ENCODE measurements around the gene ZG16. TPM values are rescaled to one million over a fixed set of nuclear protein-coding genes. Genes with fewer than 3 reads are reported as not detected.
"Not testable (repeated sequence)": the region's sequence is repeated elsewhere in the genome, so short reads cannot be mapped to it uniquely, and the experiment has no call there.

Gene ZG16
- total and polyA plus RNA-seq, 2 experiments from 2014 or later, result not detected

DNA sequence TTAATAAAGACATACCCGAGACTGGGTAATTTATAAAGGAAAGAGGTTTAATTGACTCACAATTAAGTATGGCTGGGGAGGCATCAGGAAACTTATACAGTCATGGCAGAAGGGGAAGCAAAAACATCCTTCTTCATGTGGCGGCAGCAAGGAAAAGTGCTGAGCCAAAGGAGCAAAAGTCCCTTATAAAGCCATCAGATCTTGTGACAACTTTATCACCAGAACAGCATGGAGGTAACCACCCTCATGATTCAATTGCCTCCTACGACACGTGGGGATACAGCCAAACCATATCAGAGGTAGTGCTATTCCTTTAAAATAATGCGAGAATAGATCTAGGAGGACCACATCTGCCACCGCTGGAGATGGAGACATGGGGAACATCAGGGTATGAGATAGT, 41.3 kb upstream of the ZG16 start:
- DNase-seq (ENCODE audit: low read depth in 1 of 2, low spot score in 1 of 2), result no peak
- H3K9me3 ChIP-seq (ENCODE audit: low read depth), result no peaks in the 10 kb centered on the region
- no peaks in the 10 kb centered on the region for H3K36me3 ChIP-seq
- no peaks in the 10 kb centered on the region for H3K4me1 ChIP-seq (ENCODE audit: low read depth)
- TF ChIP-seq CTCF (IDR thresholded peaks at IDR 0.05; ENCODE audit: low read depth, low read length), result no peak
- H3K4me3 ChIP-seq, result no peak overlapping the region
- H3K27me3 ChIP-seq, result no peaks in the 10 kb centered on the region
- no peak overlapping the region for H3K27ac ChIP-seq

DNA sequence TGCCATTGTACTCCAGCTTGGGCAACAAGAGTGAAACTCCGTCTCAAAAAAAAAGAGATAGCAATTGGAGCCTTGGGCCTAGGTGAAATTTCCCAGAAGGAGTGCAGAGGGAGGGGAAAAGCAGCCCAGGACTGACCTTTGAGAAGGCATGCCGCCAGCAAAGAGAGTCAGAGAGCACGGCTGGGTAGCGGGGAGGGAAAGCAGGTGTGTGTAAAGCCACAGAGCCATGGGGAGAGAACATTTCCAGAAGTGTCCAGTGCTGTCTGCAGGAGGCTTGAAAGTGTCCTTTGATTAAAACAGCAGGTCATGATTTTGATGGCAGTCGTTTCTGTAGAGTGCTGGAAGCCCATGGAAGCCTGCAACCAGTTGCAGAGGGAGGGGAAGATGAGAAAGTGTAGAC, 40.3 kb upstream of the ZG16 start:
- no peak for TF ChIP-seq CTCF (IDR thresholded peaks at IDR 0.05; ENCODE audit: low read depth, low read length)
- no peaks in the 10 kb centered on the region for H3K9me3 ChIP-seq (ENCODE audit: low read depth)
- no peaks in the 10 kb centered on the region for H3K36me3 ChIP-seq
- no peaks in the 10 kb centered on the region for H3K4me1 ChIP-seq (ENCODE audit: low read depth)
- H3K27me3 ChIP-seq, result no peaks in the 10 kb centered on the region
- H3K4me3 ChIP-seq, result no peak overlapping the region
- H3K27ac ChIP-seq, result no peak overlapping the region
- no peak for DNase-seq (ENCODE audit: low read depth in 1 of 2, low spot score in 1 of 2)

DNA sequence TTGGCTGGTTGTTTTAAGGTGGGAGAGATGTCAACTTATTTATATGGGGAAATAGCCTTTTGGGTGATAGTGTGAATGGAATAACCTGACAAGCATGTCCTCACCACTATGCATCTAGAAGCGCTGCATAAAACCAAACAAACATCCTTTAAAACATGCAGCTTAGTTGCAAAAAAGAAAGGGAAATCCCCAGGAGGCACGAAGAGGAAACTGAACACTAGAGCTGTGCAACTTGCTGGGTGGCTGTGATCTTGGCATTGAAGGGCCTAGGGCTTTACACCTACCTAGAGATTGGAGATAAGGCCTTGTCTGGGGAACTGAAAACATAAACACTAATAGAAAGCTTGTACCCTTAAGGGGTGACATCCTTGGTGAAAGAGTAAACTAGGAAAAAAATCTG, 39.5 kb upstream of the ZG16 start:
- H3K9me3 ChIP-seq (ENCODE audit: low read depth), result no peaks in the 10 kb centered on the region
- H3K4me1 ChIP-seq (ENCODE audit: low read depth), result no peaks in the 10 kb centered on the region
- no peaks in the 10 kb centered on the region for H3K36me3 ChIP-seq
- no peak for DNase-seq (ENCODE audit: low read depth in 1 of 2, low spot score in 1 of 2)
- no peak for TF ChIP-seq CTCF (IDR thresholded peaks at IDR 0.05; ENCODE audit: low read depth, low read length)
- no peaks in the 10 kb centered on the region for H3K27me3 ChIP-seq
- no peak overlapping the region for H3K27ac ChIP-seq
- H3K4me3 ChIP-seq, result no peak overlapping the region

GRCh38 chr16:29739927-29740629, 38.0 kb upstream of the ZG16 start:
- H3K4me1 ChIP-seq (ENCODE audit: low read depth), result not testable (repeated sequence)

DNA sequence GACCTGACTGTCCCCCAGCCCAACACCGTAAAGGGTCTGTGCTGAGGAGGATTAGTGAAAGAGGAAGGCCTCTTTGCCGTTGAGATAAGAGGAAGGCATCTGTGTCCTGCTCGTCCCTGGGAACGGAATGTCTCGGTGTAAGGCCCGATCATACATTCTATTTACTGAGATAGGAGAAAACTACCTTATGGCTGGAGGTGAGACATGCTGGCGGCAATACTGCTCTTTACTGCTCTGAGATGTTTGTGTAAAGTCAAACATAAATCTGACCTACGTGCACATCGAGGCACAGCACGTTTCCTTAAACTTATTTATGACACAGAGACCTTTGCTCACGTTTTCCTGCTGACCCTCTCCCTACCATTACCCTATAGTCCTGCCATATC, 37.4 kb upstream of the ZG16 start:
- not testable (repeated sequence) for H3K4me1 ChIP-seq (ENCODE audit: low read depth); DNase-seq (ENCODE audit: low read depth in 1 of 2, low spot score in 1 of 2); H3K36me3 ChIP-seq; H3K27me3 ChIP-seq; H3K27ac ChIP-seq; H3K4me3 ChIP-seq; H3K9me3 ChIP-seq (ENCODE audit: low read depth)

More at GRCh38 chr16:29739927-29740629, 38.0 kb upstream of the ZG16 start:
- not testable (repeated sequence) for H3K4me3 ChIP-seq; H3K36me3 ChIP-seq; H3K27ac ChIP-seq; DNase-seq (ENCODE audit: low read depth in 1 of 2, low spot score in 1 of 2); H3K9me3 ChIP-seq (ENCODE audit: low read depth); H3K27me3 ChIP-seq

- Histone ChIP-seq H3K36me3 (no peaks in the 10 kb centered on the region), H3K27me3 (no peaks in the 10 kb centered on the region), H3K27ac (no peak overlapping the region), H3K9me3 (ENCODE audit: low read depth) (no peaks in the 10 kb centered on the region), H3K4me3 (no peak overlapping the region), H3K4me1 (ENCODE audit: low read depth) (no peaks in the 10 kb centered on the region)
- DNase-seq (ENCODE audit: low read depth in 1 of 2, low spot score in 1 of 2), result no peak
- TF ChIP-seq CTCF (IDR thresholded peaks at IDR 0.05; ENCODE audit: low read depth, low read length), result no peak
These were observed 35.3 kb upstream of the ZG16 start for GRCh38 chr16:29742683-29743275.
